ENCODE data around the gene ZNF511.

ZNF511 gene

DNA sequence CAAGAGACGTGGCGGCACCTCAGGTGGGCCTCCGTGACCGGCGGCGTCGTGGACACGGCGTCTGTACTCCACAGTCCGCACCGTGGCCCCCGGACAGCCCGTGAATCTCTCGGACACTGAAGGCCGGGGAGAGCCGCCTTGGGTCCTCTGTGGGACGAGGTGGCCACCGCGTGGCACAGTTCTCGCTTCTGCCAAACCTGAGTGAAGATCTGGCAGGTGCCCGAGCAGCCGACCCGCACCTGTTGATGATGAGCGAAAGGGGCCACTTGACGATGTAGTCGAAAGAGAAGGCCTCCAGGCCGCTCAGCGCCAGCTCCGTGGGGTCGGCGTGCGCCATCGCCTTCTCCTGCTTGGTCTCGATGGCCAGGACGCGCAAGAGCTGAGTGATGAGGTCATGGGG lies 23.5 kb upstream of the ZNF511 start:
- Histone ChIP-seq H3K27me3 (ENCODE audit: insufficient read depth, low read length) (no peaks in the 10 kb centered on the region), H3K4me3 (ENCODE audit: low read length) (no peak overlapping the region), H3K9ac (ENCODE audit: low read depth, low read length) (no peak overlapping the region), H3K9me3 (ENCODE audit: insufficient read depth, low read depth, low read length) (no peaks in the 10 kb centered on the region), H3K27ac (ENCODE audit: low read length) (no peak overlapping the region), H3K36me3 (ENCODE audit: insufficient read depth, low read depth, low read length) (peaks cover 79% of the 10 kb centered on the region), H3K4me1 (ENCODE audit: insufficient read depth, low read length) (no peaks in the 10 kb centered on the region)

DNA sequence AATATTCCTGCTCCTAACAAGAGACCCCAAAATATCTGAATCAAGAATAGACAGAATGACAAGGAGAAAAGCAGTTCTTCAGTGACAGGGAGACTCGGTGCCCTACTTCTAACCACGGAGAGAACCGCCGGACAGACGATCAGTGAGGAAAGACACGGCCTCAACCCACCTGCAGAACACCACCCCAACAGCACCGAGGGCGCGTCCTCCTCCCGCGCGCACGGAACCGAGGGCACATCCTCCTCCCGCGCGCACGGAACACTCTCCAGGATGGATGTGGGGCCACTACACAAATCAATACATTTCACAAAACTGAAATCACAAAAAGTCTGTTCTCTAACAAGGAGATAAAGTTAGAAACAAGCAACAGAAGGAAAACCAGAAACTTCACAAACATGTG lies 22.3 kb upstream of the ZNF511 start:
- Histone ChIP-seq H3K27me3 (ENCODE audit: insufficient read depth, low read length) (no peaks in the 10 kb centered on the region), H3K9me3 (ENCODE audit: insufficient read depth, low read depth, low read length) (no peaks in the 10 kb centered on the region), H3K4me1 (ENCODE audit: insufficient read depth, low read length) (no peaks in the 10 kb centered on the region), H3K36me3 (ENCODE audit: insufficient read depth, low read depth, low read length) (peaks cover 84% of the 10 kb centered on the region), H3K9ac (ENCODE audit: low read depth, low read length) (no peak overlapping the region), H3K4me3 (ENCODE audit: low read length) (no peak overlapping the region), H3K27ac (ENCODE audit: low read length) (no peak overlapping the region)

DNA sequence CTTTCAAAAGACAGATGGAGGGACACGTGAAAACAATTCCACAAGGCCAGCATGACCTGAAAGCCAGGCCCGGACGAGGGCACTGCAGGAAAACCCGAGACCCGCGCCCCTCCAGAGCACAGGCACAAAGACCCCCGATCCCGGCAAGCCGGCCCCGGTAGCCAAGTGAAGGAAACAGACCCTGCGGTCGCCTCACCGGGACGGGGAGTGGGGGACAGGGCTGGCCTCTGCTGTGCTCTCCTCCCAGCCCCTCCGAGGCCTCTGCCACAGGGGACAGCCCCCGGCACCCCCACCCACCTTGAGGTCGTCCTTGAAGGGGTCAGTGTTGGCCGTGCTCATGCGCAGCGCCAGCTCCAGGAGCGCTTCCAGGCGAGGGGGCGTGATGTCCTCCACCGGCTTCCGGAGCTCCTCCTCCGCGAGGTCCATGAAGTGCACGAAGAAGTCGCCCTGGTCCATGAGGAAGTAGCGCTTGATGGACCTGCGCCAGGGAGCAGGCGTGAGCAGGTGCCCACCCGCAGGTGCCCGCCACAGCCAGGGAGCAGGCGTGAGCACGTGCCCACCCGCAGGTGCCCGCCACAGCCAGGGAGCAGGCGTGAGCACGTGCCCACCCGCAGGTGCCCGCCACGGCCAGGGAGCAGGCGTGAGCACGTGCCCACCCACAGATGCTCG lies 20.7 kb upstream of the ZNF511 start:
- Histone ChIP-seq H3K4me1 (ENCODE audit: insufficient read depth, low read length) (no peaks in the 10 kb centered on the region), H3K27ac (ENCODE audit: low read length) (no peak overlapping the region), H3K9ac (ENCODE audit: low read depth, low read length) (no peak overlapping the region), H3K36me3 (ENCODE audit: insufficient read depth, low read depth, low read length) (peaks cover 76% of the 10 kb centered on the region), H3K4me3 (ENCODE audit: low read length) (no peak overlapping the region), H3K9me3 (ENCODE audit: insufficient read depth, low read depth, low read length) (no peaks in the 10 kb centered on the region), H3K27me3 (ENCODE audit: insufficient read depth, low read length) (no peaks in the 10 kb centered on the region)

DNA sequence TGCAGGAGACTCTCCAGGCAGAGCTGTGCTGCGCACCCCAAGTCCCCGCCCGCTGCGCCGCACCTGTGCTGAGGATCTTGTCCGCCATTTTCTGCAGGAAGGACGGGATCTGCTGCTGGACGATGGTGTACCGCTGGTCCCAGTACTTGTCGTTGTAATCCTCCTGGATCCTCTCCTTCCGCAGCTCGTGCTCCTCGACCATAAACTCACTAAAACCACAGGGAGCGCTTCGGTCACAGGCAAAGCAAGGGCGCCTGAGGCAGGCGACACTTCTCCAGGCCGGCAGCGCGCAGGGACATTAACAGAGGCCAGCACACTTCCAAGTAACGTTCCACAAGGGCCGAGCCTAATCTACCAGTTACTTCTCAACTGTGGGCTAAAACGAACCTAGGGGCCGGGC lies 19.0 kb upstream of the ZNF511 start:
- Histone ChIP-seq H3K9ac (ENCODE audit: low read depth, low read length) (no peak overlapping the region), H3K27ac (ENCODE audit: low read length) (no peak overlapping the region), H3K9me3 (ENCODE audit: insufficient read depth, low read depth, low read length) (no peaks in the 10 kb centered on the region), H3K36me3 (ENCODE audit: insufficient read depth, low read depth, low read length) (peaks cover 75% of the 10 kb centered on the region), H3K4me3 (ENCODE audit: low read length) (no peak overlapping the region), H3K27me3 (ENCODE audit: insufficient read depth, low read length) (no peaks in the 10 kb centered on the region), H3K4me1 (ENCODE audit: insufficient read depth, low read length) (no peaks in the 10 kb centered on the region)

DNA sequence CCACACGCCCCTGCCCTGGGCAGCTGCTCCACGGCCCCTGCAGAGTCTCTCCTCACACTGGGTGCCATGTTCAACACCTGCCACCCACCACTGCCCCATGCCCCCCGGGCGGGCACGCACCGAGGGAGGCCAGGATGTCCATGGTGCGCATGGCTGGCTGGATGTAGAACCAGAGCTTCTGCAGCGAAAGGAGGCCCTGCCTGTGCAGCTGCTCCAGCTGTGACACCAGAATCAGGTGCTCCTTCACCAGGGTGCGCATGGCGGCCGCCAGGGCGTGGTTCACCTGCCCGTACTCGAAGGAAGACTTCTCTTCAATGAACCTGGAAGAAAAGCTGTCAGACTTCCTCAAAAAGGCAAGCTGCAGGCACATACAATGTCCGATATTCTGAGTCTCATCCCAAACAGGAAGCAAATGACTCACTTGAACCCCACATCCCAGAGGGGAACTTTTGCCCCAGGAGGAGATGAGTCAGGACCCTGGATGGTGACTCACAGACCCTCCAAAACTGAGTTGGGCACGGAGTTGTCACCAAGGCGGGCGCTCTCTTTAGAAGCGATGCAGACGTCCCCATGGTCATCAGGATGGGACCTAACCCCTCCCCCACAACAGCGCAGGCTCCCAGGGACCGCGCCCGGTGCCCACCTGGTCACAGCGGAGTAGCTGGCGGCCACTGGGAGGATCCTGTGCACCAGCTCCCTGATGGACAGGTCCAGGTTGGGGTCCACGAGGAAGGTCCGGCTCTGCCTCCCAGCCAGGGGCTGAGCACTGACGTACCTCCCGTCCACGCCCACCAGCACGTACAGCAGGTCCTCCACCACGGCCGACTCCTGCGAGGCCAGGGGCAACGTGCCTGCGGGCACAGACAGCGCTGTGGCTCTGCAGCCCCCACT lies 15.6 kb upstream of the ZNF511 start:
- Histone ChIP-seq H3K27ac (ENCODE audit: low read length) (no peak overlapping the region), H3K9me3 (ENCODE audit: insufficient read depth, low read depth, low read length) (no peaks in the 10 kb centered on the region), H3K36me3 (ENCODE audit: insufficient read depth, low read depth, low read length) (peaks cover 76% of the 10 kb centered on the region), H3K27me3 (ENCODE audit: insufficient read depth, low read length) (no peaks in the 10 kb centered on the region), H3K4me1 (ENCODE audit: insufficient read depth, low read length) (no peaks in the 10 kb centered on the region), H3K9ac (ENCODE audit: low read depth, low read length) (no peak overlapping the region), H3K4me3 (ENCODE audit: low read length) (no peak overlapping the region)

DNA sequence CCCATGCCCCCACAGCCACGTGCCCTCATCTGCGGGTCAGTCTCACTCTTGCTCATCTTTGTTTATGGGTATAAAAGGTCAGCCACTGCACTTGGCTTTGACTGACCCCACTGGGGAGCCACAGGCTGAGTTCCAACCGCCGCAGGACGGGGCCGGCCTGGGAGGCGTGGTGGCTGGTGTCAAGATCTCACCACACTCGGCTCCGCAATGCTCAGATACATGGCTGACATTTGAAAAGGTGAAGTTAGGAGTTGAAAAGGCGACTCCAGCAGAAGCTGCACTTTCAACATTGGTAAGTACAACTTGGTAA lies 14.9 kb upstream of the ZNF511 start:
- no peaks in the 10 kb centered on the region for H3K9me3 ChIP-seq (ENCODE audit: insufficient read depth, low read depth, low read length)
- H3K4me1 ChIP-seq (ENCODE audit: insufficient read depth, low read length) = no peaks in the 10 kb centered on the region
- H3K36me3 ChIP-seq (ENCODE audit: insufficient read depth, low read depth, low read length) = peaks cover 78% of the 10 kb centered on the region
- H3K9ac ChIP-seq (ENCODE audit: low read depth, low read length) = no peak overlapping the region
- no peak overlapping the region for H3K4me3 ChIP-seq (ENCODE audit: low read length)
- H3K27ac ChIP-seq (ENCODE audit: low read length) = no peak overlapping the region
- H3K27me3 ChIP-seq (ENCODE audit: insufficient read depth, low read length) = no peaks in the 10 kb centered on the region

DNA sequence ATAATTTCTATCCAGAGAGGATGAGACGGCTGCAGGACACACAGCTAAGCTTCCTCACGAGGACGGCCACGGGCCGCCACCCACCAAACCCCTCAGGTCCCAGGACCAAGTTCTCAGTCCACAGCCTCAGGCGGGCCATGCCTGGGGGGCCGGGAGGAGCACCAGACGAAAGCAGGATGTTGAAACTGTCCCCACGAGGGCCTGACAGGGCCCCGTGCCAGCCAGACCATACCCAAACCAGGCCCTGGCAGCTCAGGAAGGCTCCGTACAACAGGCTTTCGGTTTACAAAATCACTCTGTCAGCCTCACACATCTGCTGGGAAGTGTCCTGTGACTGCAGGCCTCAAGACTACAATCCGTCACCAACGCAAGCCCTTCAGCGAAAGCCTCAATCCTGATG lies 14.5 kb upstream of the ZNF511 start:
- Histone ChIP-seq H3K36me3 (ENCODE audit: insufficient read depth, low read depth, low read length) (peaks cover 79% of the 10 kb centered on the region), H3K27ac (ENCODE audit: low read length) (no peak overlapping the region), H3K27me3 (ENCODE audit: insufficient read depth, low read length) (no peaks in the 10 kb centered on the region), H3K4me3 (ENCODE audit: low read length) (no peak overlapping the region), H3K9me3 (ENCODE audit: insufficient read depth, low read depth, low read length) (no peaks in the 10 kb centered on the region), H3K4me1 (ENCODE audit: insufficient read depth, low read length) (no peaks in the 10 kb centered on the region), H3K9ac (ENCODE audit: low read depth, low read length) (no peak overlapping the region)

DNA sequence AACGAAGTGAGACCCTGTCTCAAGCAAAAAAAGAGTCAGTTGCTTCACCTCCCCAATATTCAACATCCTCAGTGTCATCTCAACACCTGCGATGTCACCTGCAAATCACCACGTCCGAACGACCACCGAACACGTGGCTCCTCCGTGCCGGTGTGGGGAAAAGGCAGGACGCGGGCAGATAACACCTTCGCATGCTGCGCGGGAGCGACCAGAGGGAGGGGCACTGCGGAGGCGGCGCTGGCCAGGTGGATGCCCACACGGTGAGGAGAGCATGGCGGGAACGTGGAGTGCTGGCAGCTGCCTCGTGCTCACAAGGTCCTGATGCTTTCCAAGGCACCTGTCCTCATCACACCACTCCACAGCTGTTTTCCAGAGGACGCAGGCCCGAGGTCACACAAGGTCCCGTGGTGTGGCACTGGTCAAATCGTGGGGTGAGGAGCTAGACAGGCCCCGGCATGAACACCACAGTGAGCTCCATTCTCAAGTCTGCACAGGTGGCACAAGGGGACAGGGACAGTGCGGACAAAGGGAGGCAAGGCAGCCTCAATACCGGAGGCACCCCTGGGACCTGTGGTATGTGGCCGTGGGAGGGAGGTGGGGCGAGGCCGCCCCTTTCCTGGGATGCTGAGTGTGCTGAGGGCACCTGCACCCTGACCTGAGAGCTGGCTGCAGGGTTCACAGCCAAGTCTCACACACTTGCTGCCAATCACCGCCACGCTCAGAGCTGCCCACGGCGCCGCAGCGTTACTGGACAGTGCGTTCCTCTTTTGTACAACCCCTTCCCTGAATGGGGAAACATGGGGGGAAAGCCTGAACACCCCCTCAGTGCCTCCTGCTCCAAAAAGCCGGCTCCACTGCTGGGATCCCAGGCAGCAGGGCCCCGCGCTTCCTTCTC lies 13.0 kb upstream of the ZNF511 start:
- H3K9me3 ChIP-seq (ENCODE audit: insufficient read depth, low read depth, low read length) = no peaks in the 10 kb centered on the region
- H3K36me3 ChIP-seq (ENCODE audit: insufficient read depth, low read depth, low read length) = peaks cover 84% of the 10 kb centered on the region
- H3K9ac ChIP-seq (ENCODE audit: low read depth, low read length) = no peak overlapping the region
- no peaks in the 10 kb centered on the region for H3K4me1 ChIP-seq (ENCODE audit: insufficient read depth, low read length)
- H3K4me3 ChIP-seq (ENCODE audit: low read length) = no peak overlapping the region
- no peaks in the 10 kb centered on the region for H3K27me3 ChIP-seq (ENCODE audit: insufficient read depth, low read length)
- H3K27ac ChIP-seq (ENCODE audit: low read length) = no peak overlapping the region

DNA sequence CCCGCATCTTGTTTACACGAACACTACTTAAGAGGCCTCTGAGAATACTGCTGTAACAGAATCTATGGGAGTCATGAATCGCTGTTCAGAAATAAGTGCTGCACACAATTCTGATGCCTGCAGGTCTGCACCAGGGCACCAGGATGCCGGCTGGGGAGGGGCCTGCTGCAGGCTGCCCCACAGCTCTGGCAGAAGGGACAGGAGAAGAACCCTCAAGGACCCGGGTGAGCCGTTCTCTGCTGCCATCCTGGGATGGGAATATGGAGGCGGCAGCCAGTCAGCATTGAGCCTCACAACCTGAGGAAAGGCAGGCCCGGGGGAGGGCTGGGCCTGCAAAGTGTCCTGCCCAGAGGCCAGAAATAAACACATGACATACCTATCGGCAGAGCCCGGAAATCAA lies 11.2 kb upstream of the ZNF511 start:
- Histone ChIP-seq H3K27me3 (ENCODE audit: insufficient read depth, low read length) (no peaks in the 10 kb centered on the region), H3K9me3 (ENCODE audit: insufficient read depth, low read depth, low read length) (no peaks in the 10 kb centered on the region), H3K36me3 (ENCODE audit: insufficient read depth, low read depth, low read length) (peaks cover 80% of the 10 kb centered on the region)

DNA sequence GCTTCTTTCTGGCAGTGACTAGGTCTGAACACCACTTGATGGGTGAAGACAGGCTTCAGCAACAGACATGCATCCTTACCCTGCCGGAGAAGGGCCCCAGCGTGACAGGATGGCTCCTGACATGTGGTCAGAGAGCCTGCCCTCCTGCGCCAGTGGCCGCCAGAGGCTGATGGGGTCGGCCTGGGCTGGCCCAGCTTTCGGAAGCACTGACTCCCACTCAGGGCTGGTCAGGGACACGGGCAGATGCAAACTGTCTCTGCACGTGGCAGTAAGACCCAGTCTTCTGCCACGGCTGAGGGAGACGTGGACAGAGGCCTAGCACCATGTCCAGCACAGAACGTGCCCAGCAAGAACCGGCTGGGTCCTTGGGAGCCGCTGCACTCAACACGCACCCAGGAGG lies 10.2 kb upstream of the ZNF511 start:
- Histone ChIP-seq H3K4me1 (ENCODE audit: insufficient read depth, low read length) (no peaks in the 10 kb centered on the region), H3K27me3 (ENCODE audit: insufficient read depth, low read length) (no peaks in the 10 kb centered on the region), H3K36me3 (ENCODE audit: insufficient read depth, low read depth, low read length) (peaks cover 73% of the 10 kb centered on the region), H3K9ac (ENCODE audit: low read depth, low read length) (no peak overlapping the region), H3K4me3 (ENCODE audit: low read length) (no peak overlapping the region), H3K27ac (ENCODE audit: low read length) (no peak overlapping the region), H3K9me3 (ENCODE audit: insufficient read depth, low read depth, low read length) (no peaks in the 10 kb centered on the region)

More for the DNA sequence above, 11.2 kb upstream of the ZNF511 start:
- Histone ChIP-seq H3K9ac (ENCODE audit: low read depth, low read length) (no peak overlapping the region), H3K27ac (ENCODE audit: low read length) (no peak overlapping the region), H3K4me1 (ENCODE audit: insufficient read depth, low read length) (no peaks in the 10 kb centered on the region), H3K4me3 (ENCODE audit: low read length) (no peak overlapping the region)

DNA sequence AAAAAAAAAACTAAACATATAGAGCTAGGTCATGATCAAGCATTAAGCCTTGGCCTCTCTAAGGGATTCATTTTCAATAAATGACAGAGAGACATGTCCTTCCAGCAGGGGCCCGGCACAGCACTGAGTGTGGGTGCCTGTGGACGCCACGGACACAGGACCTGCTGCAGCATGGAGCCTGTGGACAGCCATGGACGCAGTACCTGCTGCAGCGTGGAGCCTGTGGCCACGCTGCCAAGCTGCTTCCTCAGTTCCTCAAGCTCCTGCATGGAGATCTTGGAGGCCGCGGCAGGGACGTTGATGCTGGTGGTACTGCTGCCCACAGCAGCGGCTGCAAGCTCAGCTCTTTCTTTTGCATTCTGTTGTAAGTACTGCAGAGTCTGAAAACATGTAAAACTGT lies 9.5 kb upstream of the ZNF511 start:
- no peak overlapping the region for H3K9ac ChIP-seq (ENCODE audit: low read depth, low read length)
- H3K4me3 ChIP-seq (ENCODE audit: low read length) = no peak overlapping the region
- H3K36me3 ChIP-seq (ENCODE audit: insufficient read depth, low read depth, low read length) = peaks cover 66% of the 10 kb centered on the region
- H3K27ac ChIP-seq (ENCODE audit: low read length) = no peak overlapping the region
- H3K9me3 ChIP-seq (ENCODE audit: insufficient read depth, low read depth, low read length) = no peaks in the 10 kb centered on the region
- H3K27me3 ChIP-seq (ENCODE audit: insufficient read depth, low read length) = no peaks in the 10 kb centered on the region
- H3K4me1 ChIP-seq (ENCODE audit: insufficient read depth, low read length) = no peaks in the 10 kb centered on the region

All from iPS-20b (cell line).